ENCODE results near the gene BICC1.

DNA sequence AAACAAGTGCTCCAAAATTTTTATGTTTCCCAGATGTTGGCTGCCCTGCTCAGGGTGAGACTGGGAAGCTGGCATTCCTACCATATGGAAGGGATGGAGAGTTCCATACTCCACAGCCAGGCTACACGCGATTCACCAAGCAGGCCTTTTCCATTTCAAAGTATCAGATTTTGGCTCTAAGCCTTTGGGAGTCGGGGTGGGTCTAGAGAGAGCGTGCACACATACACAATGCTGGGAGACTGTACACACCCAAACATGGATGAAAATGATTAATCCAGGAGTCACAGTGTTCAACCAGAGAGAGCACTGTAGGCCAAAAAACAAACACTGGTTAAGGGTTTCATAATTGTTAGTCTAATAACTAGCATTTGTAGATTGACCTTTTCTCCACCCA is 295.0 kb downstream of the BICC1 start:
- TF ChIP-seq MAX (IDR thresholded peaks at IDR 0.05) = no peak
- TF ChIP-seq ZNF280B (CRISPR knock-in tag; IDR thresholded peaks at IDR 0.05; ENCODE audit: borderline replicate concordance) = no peak
- TF ChIP-seq RXRA (CRISPR knock-in tag; IDR thresholded peaks at IDR 0.05) = no peak
- TF ChIP-seq CREB1 (IDR thresholded peaks at IDR 0.05) = no peak
- no peak for TF ChIP-seq CREB1 (CRISPR knock-in tag; IDR thresholded peaks at IDR 0.05)
